SH-SY5Y (cell line): ENCODE results near the gene TENM4.

Source experiments
- GATA2 ChIP-seq: IDR thresholded peaks from 2 replicates; pipeline ENCODE4 v1.6.1; 2011; ENCODE audit warnings: mild to moderate bottlenecking, low read depth, low read length
- GATA3 ChIP-seq: IDR thresholded peaks from 2 replicates; pipeline ENCODE4 v1.6.1; 2011; ENCODE audit warnings: low read depth, mild to moderate bottlenecking, low read length, moderate library complexity

Gene TENM4

DNA sequence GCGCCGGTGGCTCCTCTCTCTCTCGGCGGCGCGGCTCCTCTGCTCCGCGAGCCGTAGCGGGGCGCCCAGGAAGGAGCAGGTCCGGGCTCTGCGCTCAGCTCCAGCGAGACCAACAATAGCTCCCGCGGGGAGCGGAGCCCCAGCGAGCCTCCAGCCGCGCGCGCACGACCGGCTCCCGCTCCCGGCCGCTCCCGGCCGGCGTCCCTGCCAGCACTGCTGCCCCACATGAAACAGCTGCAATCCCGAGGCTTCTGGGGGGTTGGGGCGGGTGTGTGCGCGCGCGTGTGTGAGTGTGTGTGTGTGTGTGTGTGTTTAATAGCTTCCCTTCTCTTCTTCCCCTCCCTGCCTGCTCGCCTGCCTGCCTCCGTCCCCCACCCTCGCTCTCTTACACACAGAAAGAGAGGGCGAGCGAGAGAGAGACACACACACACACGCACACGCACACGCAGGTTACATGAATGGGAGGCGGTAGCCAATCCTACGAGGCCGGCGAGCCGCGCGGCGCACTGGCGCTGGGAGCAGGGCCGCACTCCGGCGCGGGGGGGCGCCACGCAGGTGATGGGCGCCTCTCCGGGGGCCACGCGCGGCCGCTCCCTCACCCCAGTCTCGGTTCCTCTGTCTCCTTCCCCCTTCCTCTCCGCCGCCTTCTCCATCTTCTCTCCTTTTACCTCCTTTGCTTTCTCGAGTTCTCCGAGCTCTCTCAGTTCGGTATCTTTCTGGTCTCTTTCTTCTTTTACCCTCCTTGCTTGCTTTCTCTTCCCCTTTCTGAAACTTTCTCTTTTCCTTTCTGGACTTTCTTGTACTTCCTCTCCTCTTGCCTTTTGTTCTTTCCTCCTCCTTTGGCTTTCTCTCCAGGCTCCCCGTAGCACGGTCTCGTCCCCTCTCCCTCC lies at the start of gene TENM4:
Gene TENM4, minus strand, starts transcription at position 460 of the 890 bp plus-strand sequence. CDS start 371,086 bp downstream, outside the sequence.
- TF ChIP-seq GATA3 (no peak), GATA2 (no peak)

DNA sequence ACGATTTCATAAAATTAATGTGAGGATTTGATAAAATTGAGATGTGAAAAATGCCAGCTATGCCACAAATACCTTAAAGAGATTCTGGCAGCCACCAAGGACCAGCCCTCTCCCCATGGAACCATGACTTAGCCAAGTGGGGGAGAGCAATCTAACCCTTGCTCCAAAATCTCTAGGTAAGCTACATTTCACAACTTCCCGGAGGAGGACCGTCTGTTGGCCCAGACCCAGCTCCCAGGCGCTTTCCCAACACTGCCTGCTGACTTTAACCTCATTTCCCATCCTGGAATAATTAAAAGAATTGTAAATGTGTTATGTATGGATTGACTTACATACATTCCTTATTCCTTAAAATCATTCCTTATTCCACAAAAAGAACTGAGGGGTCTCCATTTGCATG lies 47.5 kb upstream of the TENM4 start:
- TF ChIP-seq GATA2 (no peak), GATA3 (no peak)

DNA sequence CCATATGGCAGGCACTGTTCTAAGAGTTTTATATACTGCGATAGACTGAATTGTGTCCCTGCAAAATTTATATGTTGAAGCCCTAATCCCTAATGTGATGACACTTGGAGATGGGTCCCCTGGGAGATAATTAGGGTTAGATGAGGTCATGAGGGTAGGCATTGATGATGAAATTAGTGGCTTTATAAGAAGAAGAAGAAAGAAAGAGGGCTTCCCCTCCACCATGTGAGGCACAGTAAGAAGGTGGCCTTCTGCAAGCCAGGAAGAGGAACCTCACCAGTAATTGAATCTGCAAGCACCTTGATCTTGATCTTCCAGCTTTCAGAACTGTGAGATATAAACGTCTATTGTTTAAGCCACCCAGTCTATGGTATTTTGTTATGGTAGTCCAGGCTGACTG lies 46.6 kb upstream of the TENM4 start:
- TF ChIP-seq GATA2 (no peak), GATA3 (no peak)

DNA sequence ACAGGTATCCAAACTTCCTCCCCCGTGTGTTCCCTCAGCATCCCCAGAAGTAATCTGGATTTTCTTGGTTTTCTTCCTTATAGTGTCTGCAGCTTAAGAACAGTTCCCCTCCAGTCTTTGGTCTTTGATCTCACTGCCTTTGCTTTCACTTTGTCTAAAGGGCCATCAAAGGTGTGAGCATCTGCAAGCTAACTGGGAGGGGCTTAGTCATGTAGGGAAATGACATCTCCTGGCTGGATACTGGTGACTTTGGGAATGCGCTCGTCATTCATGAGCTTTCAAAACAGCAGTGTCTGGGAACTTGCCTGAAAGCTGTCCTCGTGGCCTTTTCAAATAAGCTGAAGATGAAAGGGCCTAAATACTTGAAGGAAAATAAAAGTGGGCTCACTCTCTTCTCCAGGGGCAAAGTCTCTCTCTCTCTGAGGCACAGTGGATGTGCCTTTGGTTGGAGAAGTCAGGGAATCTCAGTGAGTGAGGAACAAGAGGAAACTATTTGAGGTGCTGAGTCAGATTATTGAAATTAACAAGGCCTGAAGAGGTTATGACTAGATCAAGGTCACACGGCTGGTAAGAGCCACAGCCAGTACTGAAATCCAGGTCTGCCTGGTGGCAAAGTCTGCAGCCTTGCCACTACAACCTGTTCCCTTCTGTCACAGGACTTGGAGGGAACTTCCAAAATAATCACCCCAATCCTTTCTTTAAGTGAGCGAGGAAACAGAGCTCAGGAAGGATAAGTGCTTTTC lies 45.6 kb upstream of the TENM4 start:
- no peak for TF ChIP-seq GATA2
- TF ChIP-seq GATA3 = no peak

DNA sequence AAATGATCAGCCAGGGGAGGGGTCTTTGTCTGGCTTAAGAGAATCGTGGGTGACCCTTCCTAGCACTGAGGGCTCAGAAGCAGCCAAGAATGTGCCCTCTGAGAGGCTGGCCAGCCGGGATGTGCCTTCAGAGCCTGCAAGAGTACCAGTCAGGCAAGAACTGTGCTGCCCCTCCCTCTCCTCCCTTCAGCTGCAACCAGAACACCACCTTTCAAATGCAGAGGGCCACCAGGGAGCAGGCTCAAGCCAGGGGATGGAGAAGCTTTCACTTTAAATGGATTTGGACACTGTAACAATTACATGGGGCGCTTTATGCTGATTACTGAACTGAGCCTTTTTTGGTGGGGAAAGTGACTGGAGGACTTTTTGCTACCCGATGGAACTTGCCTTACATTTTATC lies 44.9 kb upstream of the TENM4 start:
- TF ChIP-seq GATA3 (no peak), GATA2 (no peak)

DNA sequence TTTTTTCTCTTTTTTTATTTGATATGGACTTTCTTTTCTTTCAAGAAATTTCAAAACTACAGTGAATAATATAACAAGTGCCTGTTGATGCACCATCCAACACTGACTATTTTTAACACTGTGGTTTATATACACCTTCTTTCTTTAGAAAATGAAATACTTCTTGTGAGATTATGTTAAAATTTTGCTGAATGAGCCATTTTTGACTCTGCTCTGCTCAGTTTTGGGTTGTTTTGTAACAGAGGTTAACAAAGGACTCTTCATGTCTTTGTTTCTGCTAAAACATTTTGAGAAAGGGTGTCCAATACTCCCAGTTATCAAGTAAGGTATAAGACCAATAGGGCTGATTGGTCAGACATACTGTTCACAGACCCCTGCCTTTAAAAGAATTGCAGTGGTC lies 44.0 kb upstream of the TENM4 start:
- TF ChIP-seq GATA3 = no peak
- TF ChIP-seq GATA2 = no peak

DNA sequence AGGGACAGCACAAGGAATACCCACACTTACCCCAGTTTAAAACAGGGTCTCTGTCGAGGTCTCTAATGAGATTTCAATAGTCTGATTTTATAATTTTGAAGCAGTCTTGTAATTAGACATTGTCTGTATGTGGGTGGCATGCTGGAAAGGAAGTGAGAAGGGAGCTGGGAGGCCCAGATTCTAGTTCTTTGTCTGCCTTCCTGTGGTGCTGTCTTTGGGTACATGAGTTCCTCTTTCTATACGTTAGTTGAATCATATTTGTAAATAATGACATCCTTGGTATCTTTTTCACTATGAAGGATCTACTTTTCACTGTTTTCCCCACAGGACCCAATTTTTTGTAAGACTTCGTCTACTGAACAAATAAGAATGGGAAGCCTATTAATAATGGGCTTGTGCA lies 42.0 kb upstream of the TENM4 start:
- TF ChIP-seq GATA3 (no peak), GATA2 (no peak)

DNA sequence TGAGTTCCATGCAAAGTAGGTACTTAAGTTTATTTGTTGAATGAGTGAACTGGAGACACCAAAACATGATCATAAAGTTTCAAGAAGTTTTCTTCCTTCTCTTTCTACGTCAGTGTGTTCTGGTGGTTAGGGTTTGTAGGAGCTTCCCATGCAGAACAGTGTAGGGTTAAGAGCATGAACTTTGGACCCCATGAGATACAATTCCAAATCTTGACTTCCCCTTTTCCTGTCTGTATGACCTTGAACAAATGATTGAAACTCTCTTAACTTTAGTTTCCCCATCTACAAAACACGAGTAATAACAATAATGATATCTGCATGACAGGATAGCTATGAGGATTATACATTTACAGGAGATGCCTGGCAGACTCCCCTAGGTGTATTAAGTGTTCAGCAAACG lies 41.0 kb upstream of the TENM4 start:
- no peak for TF ChIP-seq GATA3
- TF ChIP-seq GATA2 = no peak

DNA sequence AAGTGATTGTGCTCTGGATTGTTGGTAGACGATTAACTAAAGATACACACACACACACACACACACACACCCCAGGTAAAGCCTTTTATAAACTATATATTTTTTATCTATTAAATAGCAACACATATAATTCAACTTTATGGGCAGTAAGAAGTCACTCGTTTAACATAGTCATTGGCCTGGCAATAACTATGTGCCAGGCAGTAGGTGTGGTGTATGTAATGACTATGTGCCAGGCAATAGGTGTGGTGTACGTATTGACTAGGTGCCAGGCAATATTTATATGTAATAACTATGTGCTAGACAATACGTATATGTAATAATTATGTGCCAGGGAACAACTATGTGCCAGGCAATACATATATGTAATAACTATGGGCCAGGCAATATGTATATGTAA lies 40.0 kb upstream of the TENM4 start:
- TF ChIP-seq GATA3 (no peak), GATA2 (no peak)

DNA sequence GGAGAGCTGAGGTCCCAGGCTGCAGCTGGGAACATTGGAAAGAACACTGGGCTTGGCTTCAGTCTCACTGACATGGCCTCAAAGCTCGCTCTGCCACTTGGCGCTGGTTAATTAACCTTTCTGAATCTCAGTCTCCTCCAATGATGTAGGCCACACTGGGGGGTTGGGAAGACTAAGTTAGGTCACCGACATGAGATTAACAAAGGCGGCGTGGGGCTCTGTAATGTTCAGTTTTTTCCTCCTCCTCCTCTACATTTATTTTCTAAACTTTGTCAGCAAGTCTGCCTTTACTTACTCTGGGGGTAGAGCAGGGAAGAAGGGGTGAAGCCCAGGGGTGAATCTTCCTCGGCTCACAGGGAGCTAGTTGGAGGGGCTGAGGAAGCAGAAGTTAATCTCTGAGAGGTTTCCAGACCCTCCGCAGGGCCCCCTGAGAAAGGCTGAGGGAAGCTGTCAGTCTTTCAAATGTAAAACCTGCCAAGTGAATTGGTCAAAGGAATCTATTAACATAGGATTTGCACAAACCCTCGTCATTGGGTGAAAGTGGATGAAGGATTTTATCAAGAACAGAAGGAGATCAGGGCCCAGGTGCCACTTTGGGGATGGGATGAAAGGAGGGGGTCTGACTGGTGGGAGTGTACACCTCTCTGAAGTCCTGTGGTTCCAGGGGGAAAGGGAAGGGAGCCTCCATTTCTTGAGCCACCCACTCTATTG lies 32.1 kb upstream of the TENM4 start:
- TF ChIP-seq GATA3 (no peak), GATA2 (no peak)

DNA sequence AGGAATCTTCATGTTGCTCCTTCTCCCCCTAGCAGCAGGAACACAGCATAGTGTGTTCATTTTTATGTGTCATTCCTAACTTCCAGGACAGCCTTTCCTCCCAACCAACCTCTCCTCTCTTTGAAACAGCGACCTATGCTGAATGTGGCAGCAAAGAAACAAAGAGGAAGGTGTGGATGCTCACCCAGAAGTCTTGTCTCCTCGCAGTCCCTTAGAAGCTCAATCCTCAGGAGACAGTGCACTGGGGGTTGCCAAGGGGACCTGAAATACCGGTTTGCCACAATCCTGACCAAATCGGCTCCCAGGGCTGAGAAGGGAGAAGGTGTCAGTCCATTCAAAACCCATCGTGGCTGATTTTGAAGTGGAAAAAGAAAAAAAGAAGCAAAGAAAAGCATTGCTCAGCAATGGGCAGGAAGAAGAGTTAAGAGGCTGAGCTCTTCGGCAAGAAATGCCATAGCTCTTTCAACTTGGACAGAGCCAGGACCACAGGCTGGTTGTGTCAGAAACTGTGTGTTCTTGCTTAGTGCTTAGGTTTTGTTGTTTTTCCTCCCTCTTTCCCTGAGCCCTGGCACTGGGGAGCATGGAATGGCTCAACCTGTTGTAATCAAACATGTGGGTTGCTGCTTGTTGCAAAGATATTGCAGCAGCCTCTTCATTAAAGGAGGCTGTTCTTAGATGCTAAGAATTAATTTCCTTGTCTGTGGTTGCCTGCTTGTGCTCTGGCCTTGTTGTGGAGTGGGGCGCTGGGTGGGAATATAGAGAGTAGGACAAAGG lies 30.4 kb upstream of the TENM4 start:
- TF ChIP-seq GATA3 (no peak), GATA2 (no peak)

DNA sequence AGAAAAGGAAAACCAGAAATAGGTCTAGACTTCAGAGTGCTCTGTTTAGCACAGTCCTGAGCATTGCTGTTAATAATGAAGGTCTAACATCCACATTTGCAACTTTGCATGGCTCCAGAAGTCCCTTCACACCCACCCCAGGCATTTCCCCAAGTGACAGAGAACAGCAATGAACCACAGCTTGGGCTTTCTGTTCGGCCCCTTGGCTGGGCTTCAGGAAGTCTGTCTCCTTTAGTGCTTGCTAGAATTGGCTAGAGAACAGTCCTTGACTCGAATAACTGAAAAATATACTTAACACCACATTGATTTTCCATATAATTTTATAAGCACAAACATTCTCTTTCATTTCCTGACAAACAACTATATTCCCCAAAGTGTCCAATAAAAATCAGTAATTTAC lies 29.3 kb upstream of the TENM4 start:
- no peak for TF ChIP-seq GATA2
- no peak for TF ChIP-seq GATA3

DNA sequence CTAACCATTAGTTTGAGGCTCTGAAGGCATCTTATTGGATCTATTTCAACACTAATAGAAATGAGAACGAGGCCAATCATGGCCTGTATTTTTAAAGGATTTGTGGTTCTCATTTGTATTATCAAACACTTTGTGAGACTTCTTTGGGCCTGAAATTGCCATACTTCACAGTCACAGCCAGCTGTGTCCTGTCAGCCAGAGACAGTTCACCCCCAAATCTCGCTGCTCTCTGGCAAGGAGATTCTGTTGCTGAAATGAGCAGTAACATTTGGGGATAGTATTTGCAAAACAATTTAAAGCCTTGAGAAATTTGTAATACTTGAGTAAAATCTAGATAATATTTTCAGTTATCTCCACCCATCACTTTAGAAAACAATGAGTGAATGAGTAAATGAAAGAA lies 26.9 kb upstream of the TENM4 start:
- TF ChIP-seq GATA2 (no peak), GATA3 (no peak)

DNA sequence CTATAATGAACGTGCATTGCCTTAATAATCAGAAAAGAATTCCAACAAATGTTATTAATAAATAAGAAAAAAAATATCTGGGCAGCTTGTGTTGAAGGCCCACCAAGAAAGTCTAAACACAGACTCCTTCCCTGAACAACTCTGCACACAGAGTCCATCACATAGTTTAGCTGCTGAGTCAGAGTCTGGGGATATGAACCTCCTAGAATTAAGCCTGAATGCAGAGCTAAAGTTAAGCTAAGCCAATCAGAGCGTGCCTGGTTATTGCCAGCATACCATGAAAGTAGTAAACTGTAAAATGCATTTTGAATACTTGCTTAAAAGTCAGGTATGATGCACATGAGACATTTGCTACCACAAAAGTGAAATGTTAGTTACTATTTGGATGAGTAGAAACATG lies 25.6 kb upstream of the TENM4 start:
- no peak for TF ChIP-seq GATA2
- no peak for TF ChIP-seq GATA3

DNA sequence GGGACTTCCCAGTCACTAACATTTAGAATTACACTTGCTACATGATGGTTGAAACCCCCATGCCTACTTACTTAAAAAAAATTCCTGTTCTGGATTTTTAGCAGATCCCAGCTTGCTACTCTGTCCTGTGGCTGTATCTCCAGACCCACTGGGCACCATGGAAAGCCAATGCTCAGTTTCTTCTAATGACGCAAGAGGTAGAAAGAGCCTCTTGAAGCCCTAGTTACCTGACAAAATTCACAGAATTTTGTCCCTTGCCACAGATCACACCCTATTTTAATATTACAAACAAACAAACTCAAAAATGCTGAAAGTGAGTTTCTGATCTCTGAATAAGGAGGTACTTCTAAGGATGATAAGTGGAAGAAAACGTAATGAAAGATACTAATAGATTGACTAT lies 24.3 kb upstream of the TENM4 start:
- TF ChIP-seq GATA3 (no peak), GATA2 (no peak)
